GM12892 (cell line): ENCODE data around the gene ELOVL5.

Experiments used
- POLR2A ChIP-seq: IDR thresholded peaks from 2 replicates; pipeline ENCODE4 v1.6.1; 2011; ENCODE audit warnings: low read depth, low read length, control low read depth
- TAF1 ChIP-seq: IDR thresholded peaks from 2 replicates; pipeline ENCODE4 v1.6.1; 2011; ENCODE audit warnings: low read depth, mild to moderate bottlenecking, control low read depth, low read length, borderline replicate concordance

- TF ChIP-seq POLR2A (no peak), TAF1 (no peak)
These were observed 10.4 kb downstream of the ELOVL5 start for GRCh38 chr6:53338304-53338703.
